ENCODE measurements around the gene KDM4B.
A peak's percentile ranks its signal among the peaks of the same experiment; 100 is the strongest.

Gene KDM4B

DNA sequence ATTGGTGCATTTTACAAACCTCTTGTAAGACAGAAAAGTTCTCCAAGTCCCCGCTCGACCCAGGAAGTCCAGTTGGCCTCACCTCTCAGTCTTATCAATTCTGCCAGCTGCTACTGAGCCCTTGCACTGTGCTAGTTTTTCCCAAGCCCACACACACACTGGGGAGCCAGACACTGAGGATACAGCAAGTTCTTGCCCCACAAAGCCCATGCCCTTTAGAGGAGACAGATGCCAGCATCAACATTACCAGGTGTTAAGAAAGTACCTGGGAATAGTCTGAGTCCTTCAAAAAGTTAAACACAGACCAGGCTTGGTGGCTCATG, 196.7 kb downstream of the KDM4B start:
- no peak for DNase-seq (ENCODE audit: low read depth)
- no peak overlapping the region for H3K4me3 ChIP-seq (ENCODE audit: low read depth, low read length)
- TF ChIP-seq, protein P1, sequence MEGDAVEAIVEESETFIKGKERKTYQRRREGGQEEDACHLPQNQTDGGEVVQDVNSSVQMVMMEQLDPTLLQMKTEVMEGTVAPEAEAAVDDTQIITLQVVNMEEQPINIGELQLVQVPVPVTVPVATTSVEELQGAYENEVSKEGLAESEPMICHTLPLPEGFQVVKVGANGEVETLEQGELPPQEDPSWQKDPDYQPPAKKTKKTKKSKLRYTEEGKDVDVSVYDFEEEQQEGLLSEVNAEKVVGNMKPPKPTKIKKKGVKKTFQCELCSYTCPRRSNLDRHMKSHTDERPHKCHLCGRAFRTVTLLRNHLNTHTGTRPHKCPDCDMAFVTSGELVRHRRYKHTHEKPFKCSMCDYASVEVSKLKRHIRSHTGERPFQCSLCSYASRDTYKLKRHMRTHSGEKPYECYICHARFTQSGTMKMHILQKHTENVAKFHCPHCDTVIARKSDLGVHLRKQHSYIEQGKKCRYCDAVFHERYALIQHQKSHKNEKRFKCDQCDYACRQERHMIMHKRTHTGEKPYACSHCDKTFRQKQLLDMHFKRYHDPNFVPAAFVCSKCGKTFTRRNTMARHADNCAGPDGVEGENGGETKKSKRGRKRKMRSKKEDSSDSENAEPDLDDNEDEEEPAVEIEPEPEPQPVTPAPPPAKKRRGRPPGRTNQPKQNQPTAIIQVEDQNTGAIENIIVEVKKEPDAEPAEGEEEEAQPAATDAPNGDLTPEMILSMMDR (conservative IDR thresholded peaks at IDR 0.05; ENCODE audit: low read depth, low read length) = no peak

DNA sequence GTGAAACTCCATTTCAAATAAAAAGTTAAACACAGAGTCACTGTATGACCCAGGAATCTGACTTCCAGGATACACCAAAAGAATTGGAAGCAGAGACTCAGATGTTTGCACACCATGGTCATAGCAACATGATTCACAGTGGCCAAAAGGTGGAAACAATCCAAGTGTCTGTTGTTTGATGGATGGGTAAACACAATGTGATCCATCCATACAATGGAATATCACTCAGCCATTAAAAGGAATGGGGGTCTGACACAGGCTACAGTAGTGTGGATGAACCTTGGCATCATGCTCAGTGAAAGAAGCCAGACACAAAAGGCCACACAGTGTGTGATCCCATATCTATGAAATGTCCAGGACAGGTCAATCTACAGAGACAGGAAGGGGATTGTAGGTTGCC, 197.3 kb downstream of the KDM4B start:
- TF ChIP-seq, protein P1 (conservative IDR thresholded peaks at IDR 0.05; ENCODE audit: low read depth, low read length) = no peak
- peak; percentile 48 for DNase-seq (ENCODE audit: low read depth)
- no peak overlapping the region for H3K4me3 ChIP-seq (ENCODE audit: low read depth, low read length)

DNA sequence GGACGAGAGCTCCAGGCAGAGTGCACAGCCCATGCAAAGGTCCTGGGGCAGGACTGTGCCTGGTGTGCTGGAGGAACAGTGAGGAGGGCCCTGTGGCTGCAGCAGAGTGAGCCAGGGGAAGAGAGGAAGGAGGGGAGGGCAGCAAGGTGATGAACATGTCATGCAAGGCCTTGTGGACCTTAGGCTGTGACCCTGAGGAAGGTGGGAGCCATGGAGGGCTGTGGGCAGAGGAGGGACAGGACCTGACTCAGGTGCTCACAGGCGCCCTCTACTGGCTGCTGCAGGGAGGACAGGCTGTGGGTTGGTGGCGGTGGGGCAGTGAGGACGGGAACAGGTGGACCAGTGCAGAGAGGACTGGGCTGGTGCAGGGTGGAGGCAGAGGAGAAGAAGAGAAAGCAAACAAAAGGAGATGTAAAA, 201.4 kb downstream of the KDM4B start:
- no peak overlapping the region for H3K4me3 ChIP-seq (ENCODE audit: low read depth, low read length)
- TF ChIP-seq, protein P1 (conservative IDR thresholded peaks at IDR 0.05; ENCODE audit: low read depth, low read length) = peak; percentile 64
- no peak for DNase-seq (ENCODE audit: low read depth)

DNA sequence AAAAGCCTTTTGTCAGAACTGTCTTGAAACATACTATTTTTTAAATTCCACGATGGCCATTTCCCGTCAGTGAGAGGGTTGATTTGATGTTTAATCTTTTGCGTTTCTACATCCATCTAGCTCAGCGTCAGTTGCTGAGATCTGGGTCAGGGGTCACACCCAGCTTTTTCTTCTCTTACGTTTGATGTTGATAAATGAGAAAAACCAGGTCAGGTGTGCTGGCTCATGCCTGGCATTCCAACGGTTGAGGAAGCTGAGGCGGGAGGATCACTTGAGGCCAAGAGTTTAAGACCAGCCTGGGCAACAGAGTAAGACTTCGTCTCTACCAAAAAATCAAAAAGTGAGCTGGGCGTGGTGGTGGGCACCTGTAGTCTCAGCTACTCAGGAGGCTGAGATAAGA, 202.8 kb downstream of the KDM4B start:
- H3K4me3 ChIP-seq (ENCODE audit: low read depth, low read length) = no peak overlapping the region
- no peak for DNase-seq (ENCODE audit: low read depth)
- TF ChIP-seq, protein P1 (conservative IDR thresholded peaks at IDR 0.05; ENCODE audit: low read depth, low read length) = no peak

DNA sequence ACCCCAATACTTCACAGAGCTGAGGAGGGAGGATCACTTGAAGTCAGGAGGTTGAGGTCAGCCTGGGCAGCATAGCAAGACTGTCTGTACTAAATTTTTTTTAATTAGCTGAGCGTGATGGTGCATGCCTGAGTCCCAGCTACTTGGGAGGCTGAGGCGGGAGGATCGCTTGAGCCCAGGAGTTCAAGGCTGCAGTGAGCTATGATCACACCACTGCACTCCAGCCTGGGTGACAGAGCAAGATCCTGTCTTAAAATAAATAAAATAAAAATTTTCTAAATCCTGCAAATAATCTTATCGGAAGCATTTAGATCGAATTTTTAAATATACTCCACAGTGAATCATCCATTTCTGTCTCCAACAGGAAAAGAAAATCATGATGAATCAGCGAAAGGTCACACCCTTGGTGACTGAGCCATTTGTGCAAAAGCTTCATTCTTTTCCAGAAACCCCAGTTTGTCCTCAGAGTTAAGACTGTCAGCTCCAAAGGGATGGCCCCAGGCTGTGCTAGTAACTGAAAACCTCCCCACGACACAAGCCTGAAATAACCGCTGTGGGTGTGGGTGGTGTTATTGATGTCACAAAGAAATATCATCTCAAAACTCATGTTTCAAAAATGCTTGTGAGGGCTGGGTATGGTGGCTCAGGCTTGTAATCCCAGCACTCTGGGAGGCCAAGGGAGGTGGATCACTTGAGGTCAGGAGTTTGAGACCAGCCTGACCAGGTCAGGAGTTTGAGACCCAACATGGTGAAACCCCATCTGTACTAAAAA, 204.1 kb downstream of the KDM4B start:
- peak; percentile 92 for DNase-seq (ENCODE audit: low read depth)
- TF ChIP-seq, protein P1 (conservative IDR thresholded peaks at IDR 0.05; ENCODE audit: low read depth, low read length) = no peak
- no peak overlapping the region for H3K4me3 ChIP-seq (ENCODE audit: low read depth, low read length)

DNA sequence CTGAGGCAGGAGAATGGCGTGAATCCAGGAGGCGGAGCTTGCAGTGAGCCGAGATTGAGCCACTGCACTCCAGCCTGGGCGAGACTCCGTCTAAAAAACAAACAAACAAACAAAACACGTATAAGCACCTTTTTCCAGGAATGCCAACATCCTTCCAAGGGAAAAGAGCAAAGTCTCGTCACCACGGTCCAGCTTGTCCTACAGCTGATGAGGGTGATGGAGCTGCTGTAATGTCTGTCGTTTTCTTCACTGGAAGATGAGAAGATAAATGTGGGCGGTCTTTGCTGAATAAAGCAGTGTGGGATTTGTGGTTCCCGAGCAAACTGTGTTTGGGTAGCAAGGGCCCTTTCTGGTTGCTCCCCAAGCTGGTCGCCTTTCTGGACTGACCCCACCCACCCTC, 205.1 kb downstream of the KDM4B start:
- H3K4me3 ChIP-seq (ENCODE audit: low read depth, low read length) = no peak overlapping the region
- no peak for DNase-seq (ENCODE audit: low read depth)
- TF ChIP-seq, protein P1 (conservative IDR thresholded peaks at IDR 0.05; ENCODE audit: low read depth, low read length) = no peak

Measured in choroid plexus epithelial cell (primary cell).